GM18519 (cell line): ENCODE measurements around the gene TRANK1.
A peak's percentile ranks its signal among the peaks of the same experiment; 100 is the strongest.
"Not testable (repeated sequence)": the region's sequence is repeated elsewhere in the genome, so short reads cannot be mapped to it uniquely, and the experiment has no call there.

Source experiments
- ATAC-seq: cut with Tn5 transposase; IDR thresholded peaks from one replicate; pipeline ENCODE4 v1.9.1; 2021; ENCODE audit warnings: mild to moderate bottlenecking, moderate library complexity; ENCODE audit not compliant: unreplicated experiment, low FRiP score

Gene TRANK1

GRCh38 chr3:36894914-36895313 is 49.9 kb downstream of the TRANK1 start:
- no peak for ATAC-seq

GRCh38 chr3:36893826-36894225 is 51.0 kb downstream of the TRANK1 start:
- ATAC-seq: peak; percentile 4

GRCh38 chr3:36893137-36893557 is 51.7 kb downstream of the TRANK1 start:
- ATAC-seq: peak; percentile 45

GRCh38 chr3:36892457-36893136 is 52.3 kb downstream of the TRANK1 start:
- no peak for ATAC-seq

GRCh38 chr3:36891701-36892160 is 53.1 kb downstream of the TRANK1 start:
- ATAC-seq: peak; percentile 44

GRCh38 chr3:36891097-36891496 is 53.8 kb downstream of the TRANK1 start:
- ATAC-seq: not testable (repeated sequence)

- no peak for ATAC-seq
Observed at GRCh38 chr3:36890261-36890660, 54.6 kb downstream of the TRANK1 start.

GRCh38 chr3:36881735-36882134 is 63.1 kb downstream of the TRANK1 start:
- ATAC-seq: no peak

- ATAC-seq: not testable (repeated sequence)
Observed at GRCh38 chr3:36879842-36880241, 65.0 kb downstream of the TRANK1 start.

- ATAC-seq: no peak
Observed at GRCh38 chr3:36877930-36878685, 66.7 kb downstream of the TRANK1 start.

GRCh38 chr3:36876181-36876936 is 68.5 kb downstream of the TRANK1 start:
- peak; percentile 99 for ATAC-seq

GRCh38 chr3:36875397-36875796 is 69.5 kb downstream of the TRANK1 start:
- no peak for ATAC-seq

GRCh38 chr3:36874424-36874823 is 70.4 kb downstream of the TRANK1 start:
- no peak for ATAC-seq

GRCh38 chr3:36871379-36872126 is 73.3 kb downstream of the TRANK1 start:
- no peak for ATAC-seq

- ATAC-seq: peak; percentile 90
Observed at GRCh38 chr3:36868614-36869436, 76.0 kb downstream of the TRANK1 start.

- no peak for ATAC-seq
Observed at GRCh38 chr3:36867810-36868209, 77.0 kb downstream of the TRANK1 start.

GRCh38 chr3:36866368-36866767 is 78.5 kb downstream of the TRANK1 start:
- ATAC-seq: no peak

- ATAC-seq: no peak
Observed at GRCh38 chr3:36864180-36865053, 80.4 kb downstream of the TRANK1 start.
